A673 (cell line): ENCODE data around the gene KCNQ1OT1. TPM values are rescaled to one million over a fixed set of nuclear protein-coding genes. Genes with fewer than 3 reads are reported as not detected.

ENCODE experiments used
- BruUV-seq: library from RNA; stranded (reverse); fragments of 400-500 nt; replicated peaks from 2 replicates; lab custom pipeline; 2021; lab: Mats Ljungman, UMichigan
- CTCF ChIA-PET: fragments of 300-600 bp; sonication (Branson Sonifier 250); formaldehyde crosslinking; loops from one replicate; lab custom pipeline; 2022; ENCODE audit warnings: antibody characterized with exemption; lab: Charles Lee
- POLR2A ChIA-PET: fragments of 300-600 bp; sonication (Branson Sonifier 250); formaldehyde crosslinking; loops from one replicate; lab custom pipeline; 2022; ENCODE audit warnings: antibody characterized with exemption; ENCODE audit not compliant: low non-redundant PET; lab: Charles Lee
- DNase-seq: peaks from one replicate; pipeline ENCODE4 v3.0.0-alpha.2; 2015; ENCODE audit warnings: low spot score
- H3K27ac ChIP-seq: fragments of 200-600 bp; sonication (generic); 2 replicates; pipeline ENCODE4 v1.5.1; 2016; ENCODE audit warnings: mixed run types, low read depth, mild to moderate bottlenecking, mixed read lengths, antibody characterized with exemption, low read length; ENCODE audit not compliant: poor library complexity, severe bottlenecking
- H3K27me3 ChIP-seq: fragments of 200-600 bp; sonication (generic); replicated peaks from 2 replicates; pipeline ENCODE4 v1.6.1; 2017; ENCODE audit warnings: mixed run types, low read depth, mild to moderate bottlenecking, mixed read lengths, antibody characterized with exemption, low read length; ENCODE audit not compliant: insufficient read depth, poor library complexity
- H3K36me3 ChIP-seq: fragments of 200-600 bp; sonication (generic); 2 replicates; pipeline ENCODE4 v1.6.1; 2016; ENCODE audit warnings: mixed run types, mild to moderate bottlenecking, mixed read lengths, antibody characterized with exemption, low read length; ENCODE audit not compliant: insufficient read depth, poor library complexity, severe bottlenecking
- H3K4me1 ChIP-seq: fragments of 200-600 bp; sonication (generic); 2 replicates; pipeline ENCODE4 v1.6.1; 2017; ENCODE audit warnings: mixed run types, mild to moderate bottlenecking, mixed read lengths, antibody characterized with exemption, low read length; ENCODE audit not compliant: insufficient read depth, poor library complexity, severe bottlenecking
- H3K4me3 ChIP-seq: fragments of 200-600 bp; sonication (generic); 2 replicates; pipeline ENCODE4 v1.5.1; 2016; ENCODE audit warnings: low read depth, mixed run types, mild to moderate bottlenecking, mixed read lengths, low read length; ENCODE audit not compliant: poor library complexity, severe bottlenecking
- H3K9me3 ChIP-seq: fragments of 200-600 bp; sonication (generic); 2 replicates; pipeline ENCODE4 v1.6.1; 2016; ENCODE audit warnings: mixed run types, low read depth, mild to moderate bottlenecking, mixed read lengths, antibody characterized with exemption, low read length; ENCODE audit not compliant: poor library complexity, severe bottlenecking
- CTCF ChIP-seq: fragments of 300-800, 200-600 bp; sonication (generic); conservative IDR thresholded peaks from 2 replicates; pipeline ENCODE4 v1.5.1; 2017; ENCODE audit warnings: low read depth, mild to moderate bottlenecking, antibody characterized with exemption, low read length, moderate library complexity, mixed read lengths
- EZH2 ChIP-seq: fragments of 200-600 bp; sonication (generic); IDR thresholded peaks from 2 replicates; pipeline ENCODE4 v1.6.1; 2017; ENCODE audit warnings: borderline replicate concordance, low read depth, mild to moderate bottlenecking, mixed read lengths, antibody characterized with exemption, low read length; ENCODE audit not compliant: poor library complexity, severe bottlenecking
- intact Hi-C: fragments of 100-400 bp; cut with micrococcal nuclease; formaldehyde crosslinking; loops from one replicate; pipeline ENCODE4 v1.10.0; 2022; ENCODE audit not compliant: unreplicated experiment
- total RNA-seq: library from RNA; stranded (reverse); gene quantifications from 2 replicates; pipeline ENCODE4 v1.2.3, GENCODE V29; 2021

Gene KCNQ1OT1
- total RNA-seq, 1 experiment from 2014 or later, result 4.0 TPM

DNA sequence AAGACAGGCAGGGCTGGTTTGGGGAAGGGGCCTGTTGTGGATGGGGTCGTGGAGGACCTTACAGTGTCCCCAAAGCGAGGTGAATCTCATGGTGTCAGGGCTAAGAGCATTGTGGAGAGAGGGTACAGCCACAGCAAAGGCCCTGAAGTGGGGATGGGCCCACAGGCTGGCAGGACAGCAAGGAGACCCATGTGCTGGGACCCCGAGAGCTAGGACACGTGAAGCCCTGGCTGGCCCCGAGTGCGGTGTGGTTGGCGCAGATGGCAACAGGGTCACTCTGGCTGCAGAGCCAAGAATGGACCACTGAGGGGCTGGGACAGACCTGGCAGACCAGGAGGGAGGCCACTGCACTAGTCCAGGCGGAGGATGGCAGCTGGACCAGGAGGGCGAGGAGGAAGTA is 30.0 kb upstream of the KCNQ1OT1 start:
- no TSS peak for BruUV-seq
- CTCF ChIA-PET, result no interaction called here
- POLR2A ChIA-PET, result no interaction called here
- no peaks in the 10 kb centered on the region for H3K4me1 ChIP-seq
- DNase-seq, result no peak
- TF ChIP-seq CTCF, result no peak
- no peak for TF ChIP-seq EZH2
- intact Hi-C loops, result no loop called here
- H3K9me3 ChIP-seq, result no peaks in the 10 kb centered on the region
- no peak overlapping the region for H3K4me3 ChIP-seq
- H3K27me3 ChIP-seq, result no peaks in the 10 kb centered on the region
- no peaks in the 10 kb centered on the region for H3K36me3 ChIP-seq
- H3K27ac ChIP-seq, result no peak overlapping the region

GRCh38 chr11:2728663-2729332 is 29.0 kb upstream of the KCNQ1OT1 start:
- no peaks in the 10 kb centered on the region for H3K9me3 ChIP-seq
- no peaks in the 10 kb centered on the region for H3K4me1 ChIP-seq
- DNase-seq, result no peak
- CTCF ChIA-PET, result no interaction called here
- no peak for TF ChIP-seq CTCF
- TF ChIP-seq EZH2, result no peak
- H3K4me3 ChIP-seq, result no peak overlapping the region
- no peak overlapping the region for H3K27ac ChIP-seq
- no peaks in the 10 kb centered on the region for H3K36me3 ChIP-seq
- intact Hi-C loops, result no loop called here
- no TSS peak for BruUV-seq
- POLR2A ChIA-PET, result no interaction called here
- H3K27me3 ChIP-seq, result no peaks in the 10 kb centered on the region

DNA sequence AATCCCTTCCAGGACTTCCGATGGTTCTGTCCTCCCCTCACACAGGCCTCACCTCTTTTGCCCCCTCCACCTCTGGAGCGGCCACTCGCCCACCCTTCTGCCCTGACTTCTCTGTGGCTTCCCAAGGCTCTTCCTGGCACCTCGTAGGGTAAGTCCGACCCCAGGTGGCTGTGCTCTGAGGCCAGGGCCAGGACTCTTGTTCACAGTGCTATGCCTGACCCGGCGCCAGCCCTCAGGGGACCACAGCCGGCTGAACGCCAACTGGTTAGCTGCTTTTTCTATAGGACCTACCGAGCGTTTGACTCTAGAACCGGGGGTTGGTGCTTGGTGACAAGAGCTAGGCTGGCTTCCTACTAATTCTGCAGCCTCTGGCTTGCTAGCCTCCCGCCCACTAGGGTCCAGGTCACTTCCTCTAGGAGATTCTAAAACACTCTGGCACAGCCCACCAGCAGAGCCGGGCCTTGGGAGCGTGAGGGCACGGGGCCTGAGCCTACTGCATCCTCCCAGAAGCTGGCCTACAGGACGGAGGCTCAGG is 28.4 kb upstream of the KCNQ1OT1 start:
- intact Hi-C loops, result no loop called here
- TF ChIP-seq CTCF (no peak), EZH2 (no peak)
- DNase-seq, result no peak
- H3K4me3 ChIP-seq, result no peak overlapping the region
- ChIA-PET CTCF (no interaction called here), POLR2A (no interaction called here)
- H3K9me3 ChIP-seq, result no peaks in the 10 kb centered on the region
- no peaks in the 10 kb centered on the region for H3K36me3 ChIP-seq
- H3K27ac ChIP-seq, result no peak overlapping the region
- BruUV-seq, result no TSS peak
- no peaks in the 10 kb centered on the region for H3K27me3 ChIP-seq
- no peaks in the 10 kb centered on the region for H3K4me1 ChIP-seq
